ENCODE results near the gene EEF2KMT. TPM values are rescaled to one million over a fixed set of nuclear protein-coding genes. Genes with fewer than 3 reads are reported as not detected.

The EEF2KMT gene
- total RNA-seq, 1 experiment from 2014 or later = 13.9 TPM

DNA sequence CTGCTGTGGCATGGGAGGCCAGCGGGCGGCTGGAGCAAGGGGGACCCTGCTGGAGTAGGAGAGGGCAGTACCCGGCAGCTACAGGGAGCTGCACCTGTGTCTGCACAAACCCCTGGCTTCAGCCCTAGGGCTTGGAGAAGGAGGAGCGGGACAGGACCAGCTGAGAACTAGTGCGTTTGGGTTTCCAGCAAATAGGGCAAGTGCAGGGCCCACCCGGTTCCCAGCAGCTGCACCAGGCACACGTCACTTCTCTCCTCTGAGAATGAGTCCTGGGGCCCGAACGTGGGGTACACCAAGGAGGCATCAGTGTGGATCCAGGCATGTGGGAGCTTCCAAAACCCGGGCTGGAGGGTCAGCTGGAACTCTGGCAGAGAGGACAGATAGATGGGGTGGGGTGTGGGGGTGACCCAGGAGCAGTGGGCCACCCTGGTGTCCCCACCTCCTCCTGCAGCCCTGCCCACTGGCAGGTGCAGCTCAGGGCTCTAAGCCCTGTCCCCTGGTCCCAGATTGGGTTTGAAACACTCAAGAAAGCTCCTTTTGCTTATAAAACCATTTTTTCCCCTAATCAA lies 37.4 kb downstream of the EEF2KMT start:
- Histone ChIP-seq H3K9me3 (no peaks in the 10 kb centered on the region), H3K36me3 (ENCODE audit: control insufficient read depth, insufficient read depth, low read length) (no peaks in the 10 kb centered on the region), H3K4me1 (no peaks in the 10 kb centered on the region), H3K27me3 (replicated peaks; ENCODE audit: control insufficient read depth, insufficient read depth, low read length) (no peaks in the 10 kb centered on the region), H3K4me3 (ENCODE audit: low read depth, low read length) (no peak overlapping the region)
- no TSS peak for BruUV-seq (replicated peaks)
- peaks cover 4% of the 10 kb centered on the region for H3K27me3 Mint-ChIP-seq (ENCODE audit: insufficient read depth, unreplicated experiment)
- no peak overlapping the region for H3K27ac Mint-ChIP-seq (ENCODE audit: unreplicated experiment)
- H3K4me3 Mint-ChIP-seq (ENCODE audit: unreplicated experiment) = no peak overlapping the region
- no peaks in the 10 kb centered on the region for H3K9me3 Mint-ChIP-seq (ENCODE audit: unreplicated experiment)
- DNase-seq = no peak
- TF ChIP-seq, protein P1, sequence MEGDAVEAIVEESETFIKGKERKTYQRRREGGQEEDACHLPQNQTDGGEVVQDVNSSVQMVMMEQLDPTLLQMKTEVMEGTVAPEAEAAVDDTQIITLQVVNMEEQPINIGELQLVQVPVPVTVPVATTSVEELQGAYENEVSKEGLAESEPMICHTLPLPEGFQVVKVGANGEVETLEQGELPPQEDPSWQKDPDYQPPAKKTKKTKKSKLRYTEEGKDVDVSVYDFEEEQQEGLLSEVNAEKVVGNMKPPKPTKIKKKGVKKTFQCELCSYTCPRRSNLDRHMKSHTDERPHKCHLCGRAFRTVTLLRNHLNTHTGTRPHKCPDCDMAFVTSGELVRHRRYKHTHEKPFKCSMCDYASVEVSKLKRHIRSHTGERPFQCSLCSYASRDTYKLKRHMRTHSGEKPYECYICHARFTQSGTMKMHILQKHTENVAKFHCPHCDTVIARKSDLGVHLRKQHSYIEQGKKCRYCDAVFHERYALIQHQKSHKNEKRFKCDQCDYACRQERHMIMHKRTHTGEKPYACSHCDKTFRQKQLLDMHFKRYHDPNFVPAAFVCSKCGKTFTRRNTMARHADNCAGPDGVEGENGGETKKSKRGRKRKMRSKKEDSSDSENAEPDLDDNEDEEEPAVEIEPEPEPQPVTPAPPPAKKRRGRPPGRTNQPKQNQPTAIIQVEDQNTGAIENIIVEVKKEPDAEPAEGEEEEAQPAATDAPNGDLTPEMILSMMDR (IDR thresholded peaks at IDR 0.05; ENCODE audit: insufficient read depth in 1 of 2, low read depth in 1 of 2, low read length in 1 of 2, severe bottlenecking in 1 of 2, unreplicated experiment in 1 of 2) = no peak
- POLR2A ChIA-PET = no interaction called here
- intact Hi-C loops (cut with micrococcal nuclease; ENCODE audit: unreplicated experiment) = no loop called here
- H3K4me1 Mint-ChIP-seq (ENCODE audit: low read depth, unreplicated experiment) = no peaks in the 10 kb centered on the region
- no peaks in the 10 kb centered on the region for H3K36me3 Mint-ChIP-seq (ENCODE audit: insufficient read depth, unreplicated experiment)
- CTCF ChIA-PET = no interaction called here

DNA sequence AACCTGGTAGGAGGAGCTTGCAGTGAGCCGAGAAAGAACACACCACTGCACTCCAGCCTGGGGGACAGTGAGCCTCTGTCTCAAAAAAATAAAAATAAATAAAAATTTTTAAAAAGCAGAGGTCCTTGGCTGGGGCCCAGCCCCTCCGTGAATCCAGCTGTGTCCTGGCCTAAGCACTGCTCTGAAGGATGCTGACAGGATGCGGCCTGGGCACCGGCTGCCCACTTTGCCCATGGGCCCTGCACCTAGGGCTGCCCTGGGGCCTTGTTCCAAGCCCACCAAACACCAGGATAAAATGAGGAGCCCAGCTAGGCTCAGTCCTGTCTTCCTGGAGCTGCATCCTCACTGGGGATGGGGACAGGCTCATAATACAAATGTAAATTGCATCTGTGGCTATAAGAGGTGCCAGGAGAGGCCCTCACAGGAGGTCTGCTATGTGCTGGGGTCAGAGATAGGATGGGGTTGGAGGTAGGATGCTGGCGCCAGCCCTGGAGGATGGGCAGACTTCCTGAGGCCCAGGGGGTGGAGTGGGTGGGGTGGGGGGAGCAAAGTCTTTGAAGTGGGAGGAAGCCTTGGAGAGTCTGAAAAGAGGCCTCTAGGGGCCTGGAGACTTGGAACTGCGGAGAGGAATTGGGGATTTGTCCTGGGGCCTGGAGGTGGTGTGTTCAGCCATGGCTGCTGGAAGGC lies 38.1 kb downstream of the EEF2KMT start:
- H3K9me3 Mint-ChIP-seq (ENCODE audit: unreplicated experiment) = no peaks in the 10 kb centered on the region
- POLR2A ChIA-PET = no interaction called here
- TF ChIP-seq, protein P1 (IDR thresholded peaks at IDR 0.05; ENCODE audit: insufficient read depth in 1 of 2, low read depth in 1 of 2, low read length in 1 of 2, severe bottlenecking in 1 of 2, unreplicated experiment in 1 of 2) = no peak
- no peaks in the 10 kb centered on the region for H3K9me3 ChIP-seq
- no peaks in the 10 kb centered on the region for H3K36me3 ChIP-seq (ENCODE audit: control insufficient read depth, insufficient read depth, low read length)
- no peaks in the 10 kb centered on the region for H3K27me3 ChIP-seq (replicated peaks; ENCODE audit: control insufficient read depth, insufficient read depth, low read length)
- H3K4me1 ChIP-seq = no peaks in the 10 kb centered on the region
- no TSS peak for BruUV-seq (replicated peaks)
- DNase-seq = no peak
- H3K4me3 Mint-ChIP-seq (ENCODE audit: unreplicated experiment) = no peak overlapping the region
- intact Hi-C loops (cut with micrococcal nuclease; ENCODE audit: unreplicated experiment) = no loop called here
- CTCF ChIA-PET = no interaction called here
- H3K27ac Mint-ChIP-seq (ENCODE audit: unreplicated experiment) = no peak overlapping the region
- no peaks in the 10 kb centered on the region for H3K4me1 Mint-ChIP-seq (ENCODE audit: low read depth, unreplicated experiment)
- no peak overlapping the region for H3K4me3 ChIP-seq (ENCODE audit: low read depth, low read length)
- peaks cover 4% of the 10 kb centered on the region for H3K27me3 Mint-ChIP-seq (ENCODE audit: insufficient read depth, unreplicated experiment)
- no peaks in the 10 kb centered on the region for H3K36me3 Mint-ChIP-seq (ENCODE audit: insufficient read depth, unreplicated experiment)

DNA sequence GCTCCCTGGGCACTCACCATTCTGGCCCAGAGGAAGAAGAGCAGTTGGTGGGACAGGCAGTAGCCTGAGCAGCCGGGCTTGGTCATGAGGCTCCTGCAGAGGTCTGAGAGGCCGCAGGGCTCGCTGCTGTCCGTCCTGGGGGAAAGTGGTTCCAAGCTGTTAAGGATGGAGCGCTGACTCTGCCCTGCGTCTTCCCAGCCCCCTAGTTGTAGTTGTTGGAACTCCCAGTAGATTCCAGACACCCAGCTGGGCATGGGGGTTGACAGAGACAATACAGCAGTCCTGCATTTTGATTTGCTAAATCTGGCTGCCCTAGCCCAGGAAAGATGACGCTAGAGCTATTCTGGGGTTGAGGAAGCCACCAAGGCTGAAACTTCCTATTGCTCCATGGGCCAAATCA lies 39.1 kb downstream of the EEF2KMT start:
- intact Hi-C loops (cut with micrococcal nuclease; ENCODE audit: unreplicated experiment) = no loop called here
- peak in 1 of 2 experiments; percentile 41 for DNase-seq
- H3K4me1 Mint-ChIP-seq (ENCODE audit: low read depth, unreplicated experiment) = no peaks in the 10 kb centered on the region
- Histone ChIP-seq H3K36me3 (ENCODE audit: control insufficient read depth, insufficient read depth, low read length) (no peaks in the 10 kb centered on the region), H3K9me3 (no peaks in the 10 kb centered on the region), H3K4me3 (ENCODE audit: low read depth, low read length) (no peak overlapping the region), H3K4me1 (no peaks in the 10 kb centered on the region), H3K27me3 (replicated peaks; ENCODE audit: control insufficient read depth, insufficient read depth, low read length) (no peaks in the 10 kb centered on the region)
- no peaks in the 10 kb centered on the region for H3K9me3 Mint-ChIP-seq (ENCODE audit: unreplicated experiment)
- ChIA-PET CTCF (interaction anchor here (0.6 to 0.9 kb wide), 2 partner anchors 18 to 100 kb away, joined by 4 to 7 read pairs; partner anchors contain the start of gene SEC14L5), POLR2A (no interaction called here)
- TF ChIP-seq, protein P1 (IDR thresholded peaks at IDR 0.05; ENCODE audit: insufficient read depth in 1 of 2, low read depth in 1 of 2, low read length in 1 of 2, severe bottlenecking in 1 of 2, unreplicated experiment in 1 of 2) = peak; percentile 10 to 32
- H3K27me3 Mint-ChIP-seq (ENCODE audit: insufficient read depth, unreplicated experiment) = peaks cover 4% of the 10 kb centered on the region
- H3K27ac Mint-ChIP-seq (ENCODE audit: unreplicated experiment) = no peak overlapping the region
- H3K4me3 Mint-ChIP-seq (ENCODE audit: unreplicated experiment) = no peak overlapping the region
- BruUV-seq (replicated peaks) = no TSS peak
- H3K36me3 Mint-ChIP-seq (ENCODE audit: insufficient read depth, unreplicated experiment) = no peaks in the 10 kb centered on the region
